ENCODE results near the gene MFAP5. TPM values are rescaled to one million over a fixed set of nuclear protein-coding genes. Genes with fewer than 3 reads are reported as not detected.

MFAP5 gene
- total RNA-seq, 1 experiment from 2014 or later: not detected

- Mint-ChIP-seq H3K9me3 (ENCODE audit: low read depth, unreplicated experiment) (no peaks in the 10 kb centered on the region), H3K4me1 (ENCODE audit: low read depth, unreplicated experiment) (peaks cover 13% of the 10 kb centered on the region), H3K27me3 (ENCODE audit: unreplicated experiment) (peaks cover 18% of the 10 kb centered on the region), H3K27ac (ENCODE audit: unreplicated experiment) (no peak overlapping the region), H3K36me3 (ENCODE audit: insufficient read depth, unreplicated experiment) (no peaks in the 10 kb centered on the region), H3K4me3 (ENCODE audit: low read depth, unreplicated experiment) (no peak overlapping the region)
- no TSS peak for BruUV-seq (replicated peaks)
- no peak for DNase-seq
- CTCF ChIA-PET: interaction anchor here (0.7 kb wide), 1 partner anchor 48 kb away, joined by 3 read pairs; no protein-coding TSS in a partner anchor
- intact Hi-C loops (cut with micrococcal nuclease; ENCODE audit: unreplicated experiment): no loop called here
- no peak for TF ChIP-seq CTCF (IDR thresholded peaks at IDR 0.05; ENCODE audit: unreplicated experiment)
Measured at GRCh38 chr12:8605057-8605456, 57.6 kb downstream of the MFAP5 start.

GRCh38 chr12:8603856-8604255, 58.8 kb downstream of the MFAP5 start:
- TF ChIP-seq CTCF (IDR thresholded peaks at IDR 0.05; ENCODE audit: unreplicated experiment): no peak
- DNase-seq: no peak
- intact Hi-C loops (cut with micrococcal nuclease; ENCODE audit: unreplicated experiment): no loop called here
- Mint-ChIP-seq H3K9me3 (ENCODE audit: low read depth, unreplicated experiment) (no peaks in the 10 kb centered on the region), H3K36me3 (ENCODE audit: insufficient read depth, unreplicated experiment) (no peaks in the 10 kb centered on the region), H3K27me3 (ENCODE audit: unreplicated experiment) (peaks cover 18% of the 10 kb centered on the region), H3K4me1 (ENCODE audit: low read depth, unreplicated experiment) (peaks cover 4% of the 10 kb centered on the region), H3K4me3 (ENCODE audit: low read depth, unreplicated experiment) (no peak overlapping the region), H3K27ac (ENCODE audit: unreplicated experiment) (no peak overlapping the region)
- CTCF ChIA-PET: no interaction called here
- no TSS peak for BruUV-seq (replicated peaks)

- no peak for TF ChIP-seq CTCF (IDR thresholded peaks at IDR 0.05; ENCODE audit: unreplicated experiment)
- Mint-ChIP-seq H3K9me3 (ENCODE audit: low read depth, unreplicated experiment) (no peaks in the 10 kb centered on the region), H3K36me3 (ENCODE audit: insufficient read depth, unreplicated experiment) (no peaks in the 10 kb centered on the region), H3K4me1 (ENCODE audit: low read depth, unreplicated experiment) (no peaks in the 10 kb centered on the region), H3K27me3 (ENCODE audit: unreplicated experiment) (peaks cover 18% of the 10 kb centered on the region), H3K27ac (ENCODE audit: unreplicated experiment) (no peak overlapping the region), H3K4me3 (ENCODE audit: low read depth, unreplicated experiment) (no peak overlapping the region)
- BruUV-seq (replicated peaks): no TSS peak
- no peak for DNase-seq
- CTCF ChIA-PET: no interaction called here
- intact Hi-C loops (cut with micrococcal nuclease; ENCODE audit: unreplicated experiment): no loop called here
Measured at GRCh38 chr12:8603286-8603685, 59.3 kb downstream of the MFAP5 start.

- no TSS peak for BruUV-seq (replicated peaks)
- Mint-ChIP-seq H3K9me3 (ENCODE audit: low read depth, unreplicated experiment) (no peaks in the 10 kb centered on the region), H3K4me1 (ENCODE audit: low read depth, unreplicated experiment) (no peaks in the 10 kb centered on the region), H3K27ac (ENCODE audit: unreplicated experiment) (no peak overlapping the region), H3K36me3 (ENCODE audit: insufficient read depth, unreplicated experiment) (no peaks in the 10 kb centered on the region), H3K4me3 (ENCODE audit: low read depth, unreplicated experiment) (no peak overlapping the region), H3K27me3 (ENCODE audit: unreplicated experiment) (no peaks in the 10 kb centered on the region)
- CTCF ChIA-PET: no interaction called here
- no peak for DNase-seq
- no peak for TF ChIP-seq CTCF (IDR thresholded peaks at IDR 0.05; ENCODE audit: unreplicated experiment)
- intact Hi-C loops (cut with micrococcal nuclease; ENCODE audit: unreplicated experiment): no loop called here
Measured at GRCh38 chr12:8596561-8596960, 66.1 kb downstream of the MFAP5 start.

Other genes starting within 250 kb of the MFAP5 start
- gene CLEC6A, start 206.9 kb downstream of the MFAP5 start, total RNA-seq (2022): not detected in 2 replicates
- gene CLEC4D, start 149.3 kb downstream of the MFAP5 start, total RNA-seq (2022): not detected in 2 replicates
- not detected in 2 replicates for gene CLEC4E, start 121.9 kb downstream of the MFAP5 start, total RNA-seq (2022)
- gene AICDA, start 50.0 kb downstream of the MFAP5 start, total RNA-seq (2022): not detected in 2 replicates
- 29.3 and 36.3 TPM in 2 replicates for gene RIMKLB, start 35.2 kb upstream of the MFAP5 start, total RNA-seq (2022)
- 0.24 and 0.42 TPM in 2 replicates for gene A2ML1, start 159.8 kb upstream of the MFAP5 start, total RNA-seq (2022)